ENCODE measurements around the gene LRCH3. TPM values are rescaled to one million over a fixed set of nuclear protein-coding genes. Genes with fewer than 3 reads are reported as not detected.
"Not testable (repeated sequence)": the region's sequence is repeated elsewhere in the genome, so short reads cannot be mapped to it uniquely, and the experiment has no call there.

Gene LRCH3
- total RNA-seq, 1 experiment from 2014 or later: 71.8 TPM

- no TSS peak for BruUV-seq (replicated peaks)
- Histone ChIP-seq H3K4me1 (ENCODE audit: insufficient read depth, low read length, poor library complexity, severe bottlenecking) (peaks cover 6% of the 10 kb centered on the region), H3K27ac (ENCODE audit: low read depth, low read length, poor library complexity, severe bottlenecking) (no peak overlapping the region), H3K4me3 (ENCODE audit: low read depth, low read length, poor library complexity, severe bottlenecking) (no peak overlapping the region), H3K27me3 (replicated peaks; ENCODE audit: insufficient read depth, low read depth, low read length, poor library complexity) (no peaks in the 10 kb centered on the region), H3K36me3 (ENCODE audit: insufficient read depth, low read length, poor library complexity, severe bottlenecking) (no peaks in the 10 kb centered on the region), H3K9me3 (ENCODE audit: low read depth, low read length, poor library complexity, severe bottlenecking) (no peaks in the 10 kb centered on the region)
- intact Hi-C loops (cut with micrococcal nuclease; ENCODE audit: unreplicated experiment): no loop called here
- TF ChIP-seq CTCF (conservative IDR thresholded peaks at IDR 0.05; ENCODE audit: low read depth, low read length): no peak
- TF ChIP-seq EZH2 (IDR thresholded peaks at IDR 0.05; ENCODE audit: borderline replicate concordance, low read depth, low read length, poor library complexity, severe bottlenecking): no peak
- no peak for DNase-seq (ENCODE audit: low spot score)
- CTCF ChIA-PET: no interaction called here
- POLR2A ChIA-PET (ENCODE audit: low non-redundant PET): no interaction called here
Measured at GRCh38 chr3:197912741-197913476, 121.9 kb downstream of the LRCH3 start.

GRCh38 chr3:197913641-197914380, 122.8 kb downstream of the LRCH3 start:
- no TSS peak for BruUV-seq (replicated peaks)
- intact Hi-C loops (cut with micrococcal nuclease; ENCODE audit: unreplicated experiment): no loop called here
- Histone ChIP-seq H3K4me1 (ENCODE audit: insufficient read depth, low read length, poor library complexity, severe bottlenecking) (peaks cover 6% of the 10 kb centered on the region), H3K9me3 (ENCODE audit: low read depth, low read length, poor library complexity, severe bottlenecking) (no peaks in the 10 kb centered on the region), H3K36me3 (ENCODE audit: insufficient read depth, low read length, poor library complexity, severe bottlenecking) (no peaks in the 10 kb centered on the region), H3K27ac (ENCODE audit: low read depth, low read length, poor library complexity, severe bottlenecking) (no peak overlapping the region), H3K27me3 (replicated peaks; ENCODE audit: insufficient read depth, low read depth, low read length, poor library complexity) (no peaks in the 10 kb centered on the region), H3K4me3 (ENCODE audit: low read depth, low read length, poor library complexity, severe bottlenecking) (no peak overlapping the region)
- TF ChIP-seq EZH2 (IDR thresholded peaks at IDR 0.05; ENCODE audit: borderline replicate concordance, low read depth, low read length, poor library complexity, severe bottlenecking): no peak
- no peak for TF ChIP-seq CTCF (conservative IDR thresholded peaks at IDR 0.05; ENCODE audit: low read depth, low read length)
- ChIA-PET POLR2A (ENCODE audit: low non-redundant PET) (no interaction called here), CTCF (no interaction called here)
- DNase-seq (ENCODE audit: low spot score): peak; percentile 24

GRCh38 chr3:197921429-197922275, 130.6 kb downstream of the LRCH3 start:
- H3K4me3 ChIP-seq (ENCODE audit: low read depth, low read length, poor library complexity, severe bottlenecking); H3K27me3 ChIP-seq (replicated peaks; ENCODE audit: insufficient read depth, low read depth, low read length, poor library complexity); H3K27ac ChIP-seq (ENCODE audit: low read depth, low read length, poor library complexity, severe bottlenecking); BruUV-seq (replicated peaks); intact Hi-C loops (cut with micrococcal nuclease; ENCODE audit: unreplicated experiment); H3K36me3 ChIP-seq (ENCODE audit: insufficient read depth, low read length, poor library complexity, severe bottlenecking); POLR2A ChIA-PET (ENCODE audit: low non-redundant PET); H3K9me3 ChIP-seq (ENCODE audit: low read depth, low read length, poor library complexity, severe bottlenecking); DNase-seq (ENCODE audit: low spot score); CTCF ChIA-PET; H3K4me1 ChIP-seq (ENCODE audit: insufficient read depth, low read length, poor library complexity, severe bottlenecking): not testable (repeated sequence)

Measured in A673 (cell line).